HG02885 (cell line): ENCODE results near the gene MXRA7.
"Not testable (repeated sequence)": the region's sequence is repeated elsewhere in the genome, so short reads cannot be mapped to it uniquely, and the experiment has no call there.

ENCODE experiments used
- ATAC-seq: cut with Tn5 transposase; IDR thresholded peaks from one replicate; pipeline ENCODE4 v1.9.1; 2021; ENCODE audit warnings: mild to moderate bottlenecking; ENCODE audit not compliant: unreplicated experiment, poor library complexity

Gene MXRA7

DNA sequence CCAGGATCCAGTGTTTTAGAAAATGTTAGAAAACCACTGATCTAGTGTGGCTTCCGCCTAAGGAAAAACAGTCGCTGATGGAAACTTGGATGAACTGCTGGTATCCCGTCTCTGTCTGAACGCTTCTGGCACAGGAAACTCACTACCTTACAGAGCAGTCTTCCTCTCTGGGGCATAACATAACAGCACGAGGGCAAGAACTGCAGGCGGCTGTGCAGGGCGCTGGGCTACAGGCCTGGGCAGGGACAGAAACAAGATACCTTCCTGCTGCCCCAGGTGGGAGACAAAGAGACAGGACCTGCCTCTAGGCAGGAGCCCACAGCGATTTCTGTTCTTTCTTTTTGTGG, 10.5 kb downstream of the MXRA7 start:
- no peak for ATAC-seq

DNA sequence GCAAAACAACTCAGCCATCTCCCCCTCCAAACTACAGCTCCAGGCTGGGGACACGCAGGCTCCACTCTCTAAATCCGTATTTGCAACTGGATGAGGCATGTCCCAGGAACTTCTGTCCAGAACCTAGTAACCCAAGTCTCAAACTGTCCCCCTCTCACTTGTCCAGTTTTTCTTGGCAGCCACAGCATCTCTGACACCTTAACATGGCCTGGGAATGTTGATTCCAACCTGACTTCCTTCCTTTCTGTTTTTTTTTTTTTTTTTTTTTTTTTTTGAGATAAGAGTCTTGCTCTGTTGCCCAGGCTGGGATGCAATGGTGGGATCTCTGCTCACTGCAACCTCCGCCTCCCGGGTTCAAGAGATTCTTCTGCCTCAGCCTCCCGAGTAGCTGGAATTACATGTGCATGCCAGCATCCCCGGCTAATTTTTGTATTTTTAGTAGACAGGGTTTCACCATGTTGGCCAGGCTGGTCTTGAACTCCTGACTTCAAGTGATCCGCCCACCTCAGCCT, 12.2 kb downstream of the MXRA7 start:
- not testable (repeated sequence) for ATAC-seq

DNA sequence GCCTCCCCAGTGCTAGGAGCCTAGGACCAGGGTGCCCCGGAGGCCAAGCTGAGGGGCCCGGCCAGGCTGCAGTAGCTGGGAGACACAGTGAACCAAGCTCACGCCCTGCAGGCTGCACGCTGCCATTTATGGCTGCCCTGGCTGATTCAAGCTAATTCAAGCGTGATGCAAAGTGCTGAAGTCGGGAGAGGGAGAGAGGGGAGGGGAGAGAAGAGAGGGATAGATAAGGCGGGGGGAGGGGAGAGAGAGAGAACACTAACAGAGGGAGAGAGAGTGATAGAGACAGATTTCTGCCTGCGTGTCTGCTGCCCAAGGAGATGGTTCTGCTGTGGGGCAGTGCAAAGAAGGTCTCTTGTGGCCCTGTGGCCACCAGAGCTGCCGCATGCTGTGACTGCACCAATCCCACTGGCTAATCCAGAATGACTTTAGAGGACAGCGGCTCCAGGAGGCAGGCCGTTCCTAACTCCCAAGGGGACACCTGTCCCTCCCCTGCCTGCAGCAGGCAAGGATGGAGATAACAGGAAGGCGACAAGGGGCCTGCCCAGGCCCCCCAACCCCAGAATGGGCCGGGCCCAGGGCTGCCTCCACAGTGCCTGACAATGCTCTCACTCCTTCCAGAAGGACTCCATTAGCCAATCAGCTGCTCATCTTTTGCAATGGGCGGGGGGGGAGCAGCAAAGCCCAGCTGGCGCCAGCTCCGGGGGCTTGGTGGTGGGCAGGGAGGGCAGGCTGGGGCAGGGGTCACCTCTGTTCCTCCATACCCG, 12.9 kb downstream of the MXRA7 start:
- no peak for ATAC-seq

DNA sequence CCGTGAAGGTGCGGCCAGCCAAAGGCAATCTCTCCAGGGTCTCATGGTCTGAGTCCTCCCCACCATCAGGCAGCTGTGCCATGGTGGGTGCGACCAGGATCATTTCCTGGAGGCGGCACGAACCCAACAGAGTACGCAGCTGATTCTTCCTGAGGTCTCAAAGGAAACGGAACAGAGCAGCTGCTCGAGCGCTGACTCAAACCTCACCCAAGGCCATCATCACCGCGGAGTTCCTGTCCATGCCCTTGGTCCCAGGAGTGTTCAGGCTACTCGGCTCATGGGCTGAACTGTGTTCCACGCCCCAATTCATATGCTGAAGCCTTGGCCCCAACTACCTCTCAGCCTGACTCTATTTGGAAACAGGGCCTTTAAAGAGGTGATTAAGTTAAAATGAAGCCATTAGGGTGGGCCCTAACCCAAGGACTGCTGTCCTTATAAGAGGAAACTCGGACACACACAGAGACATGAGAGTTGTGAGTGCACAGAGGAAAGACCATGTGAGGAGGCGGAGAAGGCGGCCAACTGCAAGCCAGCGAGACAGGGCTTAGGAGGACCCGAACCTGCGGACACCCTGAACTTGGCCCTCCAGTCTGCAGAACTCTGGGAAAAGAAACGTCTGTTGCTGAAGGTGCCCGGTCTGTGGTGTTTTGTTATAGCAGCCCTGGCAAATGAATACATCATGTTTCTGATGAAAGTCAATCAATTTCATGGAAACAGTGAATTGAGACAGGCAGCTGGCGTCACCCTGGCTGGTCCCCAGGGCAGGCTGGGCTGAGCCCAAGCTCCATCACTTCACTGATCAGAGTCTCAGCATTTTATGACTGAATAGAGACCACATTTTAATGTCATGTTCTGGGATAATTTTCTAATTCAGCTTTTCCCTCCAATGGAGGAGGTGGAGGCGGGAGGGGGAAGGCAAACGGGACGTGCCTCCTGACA, 13.7 kb downstream of the MXRA7 start:
- peak; percentile 36 for ATAC-seq

- ATAC-seq: no peak
Measured at GRCh38 chr17:76695059-76695831, 15.5 kb downstream of the MXRA7 start.

DNA sequence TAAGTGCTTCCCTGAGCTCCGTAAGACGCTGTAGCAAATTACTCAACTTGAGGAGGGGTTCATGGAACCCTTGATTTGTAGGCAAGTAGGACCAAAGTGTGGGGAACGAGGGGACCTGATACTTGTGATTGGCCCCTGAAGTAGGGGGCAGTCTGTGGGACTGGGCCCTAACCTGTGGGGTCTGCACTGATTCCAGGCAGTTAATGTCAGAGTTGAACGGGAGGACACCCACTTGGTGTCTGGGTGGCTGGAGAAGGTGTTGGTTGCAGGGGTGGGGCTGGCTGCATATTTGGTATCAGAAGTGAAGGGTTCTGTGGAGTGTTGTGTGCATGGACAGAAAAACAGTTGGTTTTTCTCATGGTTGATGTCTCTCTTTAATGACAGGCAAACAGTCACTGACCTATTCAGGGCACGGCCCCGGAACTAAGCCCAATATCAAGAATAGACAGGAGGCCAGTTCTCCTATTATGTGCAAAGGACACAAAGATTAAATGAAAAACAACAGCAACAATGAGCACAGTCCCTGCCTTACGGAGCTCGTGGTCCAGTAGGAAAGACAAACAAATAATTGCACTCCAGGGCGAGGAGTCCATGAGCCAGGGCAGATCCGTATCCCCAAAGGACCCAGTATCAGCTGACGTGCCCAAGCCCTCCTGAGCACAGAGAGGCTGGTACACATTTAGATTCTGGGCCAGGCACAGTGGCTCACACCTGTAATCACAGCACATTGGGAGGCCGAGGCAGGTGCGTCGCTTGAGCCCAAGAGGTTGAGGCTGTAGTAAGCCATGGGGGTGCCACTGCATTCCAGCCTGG, 19.2 kb downstream of the MXRA7 start:
- no peak for ATAC-seq

GRCh38 chr17:76690596-76691280, 20.0 kb downstream of the MXRA7 start:
- ATAC-seq: no peak

GRCh38 chr17:76689859-76690258, 20.9 kb downstream of the MXRA7 start:
- ATAC-seq: no peak

DNA sequence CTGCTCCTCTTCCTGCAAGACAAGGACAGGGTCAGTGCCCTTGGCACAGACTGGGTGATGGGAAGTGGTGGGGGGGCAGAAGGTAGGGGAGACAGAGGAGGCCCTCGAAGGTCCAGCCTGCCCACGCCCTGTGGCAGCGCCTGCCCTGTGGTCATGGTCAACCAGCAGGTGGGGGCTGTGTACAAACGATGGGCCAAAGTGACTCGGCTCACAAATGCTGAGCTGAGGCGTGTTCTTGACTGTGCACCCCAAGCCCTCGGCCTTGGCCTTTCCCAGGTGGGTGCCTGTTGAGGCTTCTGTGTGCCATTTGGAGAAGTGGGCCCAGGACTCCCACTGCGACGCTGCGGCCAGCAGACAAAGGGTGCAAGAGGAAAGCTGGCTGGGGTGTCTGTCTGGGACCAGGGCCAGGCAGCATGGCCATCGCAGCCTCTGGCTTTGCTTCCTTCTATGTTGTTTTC, 22.6 kb downstream of the MXRA7 start:
- no peak for ATAC-seq

- no peak for ATAC-seq
Measured at GRCh38 chr17:76687298-76688164, 23.2 kb downstream of the MXRA7 start.

- ATAC-seq: no peak
Measured at GRCh38 chr17:76686538-76687297, 24.0 kb downstream of the MXRA7 start.

DNA sequence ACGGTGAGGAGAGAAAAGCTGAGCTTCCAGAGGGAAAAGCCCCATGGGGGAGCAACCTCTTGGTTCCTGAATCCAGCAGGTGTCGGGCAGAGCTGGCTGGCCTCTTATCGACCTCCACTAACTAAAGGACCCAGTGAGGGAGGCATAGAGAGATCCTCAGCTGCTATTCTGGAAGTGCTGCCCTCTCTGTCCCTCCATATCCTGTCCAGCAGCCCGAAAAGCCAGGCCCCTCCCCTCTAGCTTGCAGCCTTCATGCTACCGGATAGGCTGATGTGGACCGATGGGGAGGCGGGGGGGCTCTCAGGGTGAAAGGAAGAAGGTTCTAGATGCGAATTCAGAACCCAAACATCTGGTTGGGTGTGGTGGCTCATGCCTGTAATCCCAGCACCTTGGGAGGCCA, 24.9 kb downstream of the MXRA7 start:
- ATAC-seq: no peak

GRCh38 chr17:76685366-76685765, 25.4 kb downstream of the MXRA7 start:
- no peak for ATAC-seq

GRCh38 chr17:76684756-76685155, 26.0 kb downstream of the MXRA7 start:
- ATAC-seq: no peak

- no peak for ATAC-seq
Measured at GRCh38 chr17:76683921-76684745, 26.6 kb downstream of the MXRA7 start.

- ATAC-seq: no peak
Measured at GRCh38 chr17:76683011-76683755, 27.6 kb downstream of the MXRA7 start.
